GM06990 (cell line): ENCODE measurements around the gene GRID2IP.

Experiments
- DNase-seq: peaks from one replicate; pipeline ENCODE4 v3.0.0-alpha.2; 2011; ENCODE audit not compliant: insufficient read length; ENCODE audit errors: extremely low read depth
- H3K27me3 ChIP-seq: replicated peaks from 2 replicates; pipeline ENCODE4 v1.6.0; 2011; ENCODE audit warnings: low read length; ENCODE audit not compliant: control insufficient read depth, insufficient read depth
- H3K36me3 ChIP-seq: 2 replicates; pipeline ENCODE4 v1.5.1; 2011; ENCODE audit warnings: low read length; ENCODE audit not compliant: control insufficient read depth, insufficient read depth
- H3K4me3 ChIP-seq: replicated peaks from 2 replicates; pipeline ENCODE4 v1.5.1; 2011; ENCODE audit warnings: low read depth, mild to moderate bottlenecking, control low read depth, low read length
- TF ChIP-seq, protein P1 (sequence below): IDR thresholded peaks from 2 replicates; pipeline ENCODE4 v1.5.1; 2011; ENCODE audit warnings: low read length, control low read depth, mild to moderate bottlenecking, inconsistent platforms; ENCODE audit not compliant: insufficient read depth, poor library complexity, severe bottlenecking

GRID2IP gene

DNA sequence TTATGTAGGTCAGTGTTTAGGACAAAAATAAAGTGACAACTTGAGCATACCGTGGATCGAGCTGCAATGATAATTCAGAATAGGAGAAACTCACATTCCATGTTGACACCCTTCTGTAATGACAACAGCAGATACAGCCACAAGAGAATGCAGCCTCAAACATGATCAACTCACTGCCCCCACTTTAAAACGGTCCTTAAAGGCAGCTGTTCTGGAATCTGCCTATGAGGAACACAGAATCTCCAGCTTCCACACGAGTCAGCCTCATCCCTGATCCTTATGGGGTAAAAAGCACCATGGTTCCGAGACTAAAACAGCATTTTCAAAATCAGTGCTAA, 71.0 kb downstream of the GRID2IP start:
- Histone ChIP-seq H3K36me3 (peaks cover 2% of the 10 kb centered on the region), H3K4me3 (no peak overlapping the region), H3K27me3 (no peaks in the 10 kb centered on the region)
- TF ChIP-seq, protein P1, sequence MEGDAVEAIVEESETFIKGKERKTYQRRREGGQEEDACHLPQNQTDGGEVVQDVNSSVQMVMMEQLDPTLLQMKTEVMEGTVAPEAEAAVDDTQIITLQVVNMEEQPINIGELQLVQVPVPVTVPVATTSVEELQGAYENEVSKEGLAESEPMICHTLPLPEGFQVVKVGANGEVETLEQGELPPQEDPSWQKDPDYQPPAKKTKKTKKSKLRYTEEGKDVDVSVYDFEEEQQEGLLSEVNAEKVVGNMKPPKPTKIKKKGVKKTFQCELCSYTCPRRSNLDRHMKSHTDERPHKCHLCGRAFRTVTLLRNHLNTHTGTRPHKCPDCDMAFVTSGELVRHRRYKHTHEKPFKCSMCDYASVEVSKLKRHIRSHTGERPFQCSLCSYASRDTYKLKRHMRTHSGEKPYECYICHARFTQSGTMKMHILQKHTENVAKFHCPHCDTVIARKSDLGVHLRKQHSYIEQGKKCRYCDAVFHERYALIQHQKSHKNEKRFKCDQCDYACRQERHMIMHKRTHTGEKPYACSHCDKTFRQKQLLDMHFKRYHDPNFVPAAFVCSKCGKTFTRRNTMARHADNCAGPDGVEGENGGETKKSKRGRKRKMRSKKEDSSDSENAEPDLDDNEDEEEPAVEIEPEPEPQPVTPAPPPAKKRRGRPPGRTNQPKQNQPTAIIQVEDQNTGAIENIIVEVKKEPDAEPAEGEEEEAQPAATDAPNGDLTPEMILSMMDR, result no peak
- DNase-seq, result no peak

DNA sequence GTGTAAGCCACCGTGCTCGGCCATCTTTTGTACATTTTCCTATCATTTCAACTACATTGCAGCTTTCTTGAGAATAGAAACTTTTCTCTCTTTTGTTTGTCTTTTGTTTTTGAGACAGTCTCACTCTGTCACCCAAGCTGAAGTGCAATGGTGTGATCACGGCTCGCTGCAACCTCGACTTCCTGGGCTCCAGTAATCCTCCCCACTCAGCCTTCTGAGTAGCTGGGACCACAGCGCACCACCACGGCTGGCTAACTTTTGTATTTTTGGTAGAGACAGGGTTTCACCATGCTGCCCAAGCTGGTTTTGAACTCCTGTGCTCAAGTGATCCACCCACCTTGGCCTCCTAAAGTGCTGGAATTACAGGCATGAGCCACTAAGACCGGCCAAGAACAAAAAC, 72.2 kb downstream of the GRID2IP start:
- H3K4me3 ChIP-seq, result no peak overlapping the region
- no peak for DNase-seq
- H3K27me3 ChIP-seq, result no peaks in the 10 kb centered on the region
- peaks cover 4% of the 10 kb centered on the region for H3K36me3 ChIP-seq
- TF ChIP-seq, protein P1, result no peak

DNA sequence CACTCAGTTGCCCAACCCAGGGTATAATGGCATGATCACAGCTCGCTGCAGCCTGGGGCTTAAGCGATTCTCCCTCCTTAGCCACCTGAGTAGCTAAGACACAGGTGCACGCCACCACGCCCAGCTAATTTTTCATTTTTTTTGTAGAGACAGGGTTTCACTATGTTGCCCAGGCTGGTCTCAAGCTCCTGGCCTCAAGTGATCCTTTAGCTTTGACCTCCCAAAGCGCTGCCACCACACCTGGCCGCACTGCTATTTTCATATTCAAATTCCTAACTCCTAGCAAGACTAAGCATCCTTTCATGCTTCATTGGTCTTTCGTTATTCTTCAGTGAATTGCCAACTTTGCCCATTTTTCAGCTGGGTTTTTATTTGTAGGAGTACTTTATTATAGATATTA, 73.1 kb downstream of the GRID2IP start:
- no peak overlapping the region for H3K4me3 ChIP-seq
- TF ChIP-seq, protein P1, result no peak
- H3K27me3 ChIP-seq, result no peaks in the 10 kb centered on the region
- no peak for DNase-seq
- H3K36me3 ChIP-seq, result peaks cover 5% of the 10 kb centered on the region

DNA sequence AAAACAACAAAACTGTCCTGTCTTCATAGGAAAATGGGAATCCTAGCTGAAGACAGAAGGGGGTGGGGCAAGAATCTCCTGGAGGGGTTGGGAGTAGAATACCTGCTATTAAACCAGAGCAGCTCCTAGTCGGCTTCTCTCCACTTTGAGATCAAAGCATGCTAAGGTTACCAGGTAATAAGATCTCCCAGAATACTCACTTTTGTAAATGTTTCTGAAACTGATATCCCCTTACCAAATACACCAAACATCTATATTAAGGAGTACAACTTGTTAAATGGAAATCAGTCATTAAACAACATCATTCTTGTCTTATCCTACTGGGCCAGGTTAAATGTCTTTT, 74.0 kb downstream of the GRID2IP start:
- Histone ChIP-seq H3K36me3 (peaks cover 9% of the 10 kb centered on the region), H3K27me3 (no peaks in the 10 kb centered on the region), H3K4me3 (no peak overlapping the region)
- DNase-seq, result no peak
- TF ChIP-seq, protein P1, result no peak

DNA sequence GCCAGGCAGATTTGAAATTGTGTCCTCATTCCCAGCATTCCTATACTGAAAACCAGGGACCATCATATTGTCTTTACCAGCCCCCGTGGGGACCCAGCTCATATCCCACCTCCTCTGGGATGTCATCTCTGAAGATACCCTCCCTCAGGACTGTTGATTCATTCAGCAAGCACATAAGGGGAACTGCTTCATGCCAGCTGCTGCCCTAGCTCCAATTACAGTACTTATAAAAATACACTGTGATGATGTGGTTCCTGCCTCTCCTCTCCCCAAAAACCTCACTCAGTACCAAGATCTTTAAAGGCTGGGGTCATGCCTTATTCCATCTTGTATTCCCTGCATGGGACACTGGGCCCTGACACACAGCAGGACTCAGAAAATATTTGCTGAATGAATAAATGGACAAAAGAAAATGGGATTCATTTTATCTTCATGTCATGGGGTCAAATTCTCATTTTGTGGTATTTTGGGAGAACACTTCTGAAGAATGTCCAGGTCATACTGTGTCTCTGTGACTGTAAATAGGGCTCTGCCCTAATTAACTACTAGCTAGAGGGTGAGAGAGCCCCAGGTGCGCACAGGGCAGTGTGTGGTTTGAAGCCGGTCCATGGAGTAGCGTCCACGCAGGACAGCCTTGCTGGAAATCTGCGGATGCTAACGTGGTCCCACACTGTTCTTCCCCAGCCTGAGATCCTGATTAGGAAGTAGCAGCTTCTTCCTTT, 74.5 kb downstream of the GRID2IP start:
- peaks cover 13% of the 10 kb centered on the region for H3K36me3 ChIP-seq
- DNase-seq, result no peak
- no peak overlapping the region for H3K4me3 ChIP-seq
- no peaks in the 10 kb centered on the region for H3K27me3 ChIP-seq
- TF ChIP-seq, protein P1, result no peak

DNA sequence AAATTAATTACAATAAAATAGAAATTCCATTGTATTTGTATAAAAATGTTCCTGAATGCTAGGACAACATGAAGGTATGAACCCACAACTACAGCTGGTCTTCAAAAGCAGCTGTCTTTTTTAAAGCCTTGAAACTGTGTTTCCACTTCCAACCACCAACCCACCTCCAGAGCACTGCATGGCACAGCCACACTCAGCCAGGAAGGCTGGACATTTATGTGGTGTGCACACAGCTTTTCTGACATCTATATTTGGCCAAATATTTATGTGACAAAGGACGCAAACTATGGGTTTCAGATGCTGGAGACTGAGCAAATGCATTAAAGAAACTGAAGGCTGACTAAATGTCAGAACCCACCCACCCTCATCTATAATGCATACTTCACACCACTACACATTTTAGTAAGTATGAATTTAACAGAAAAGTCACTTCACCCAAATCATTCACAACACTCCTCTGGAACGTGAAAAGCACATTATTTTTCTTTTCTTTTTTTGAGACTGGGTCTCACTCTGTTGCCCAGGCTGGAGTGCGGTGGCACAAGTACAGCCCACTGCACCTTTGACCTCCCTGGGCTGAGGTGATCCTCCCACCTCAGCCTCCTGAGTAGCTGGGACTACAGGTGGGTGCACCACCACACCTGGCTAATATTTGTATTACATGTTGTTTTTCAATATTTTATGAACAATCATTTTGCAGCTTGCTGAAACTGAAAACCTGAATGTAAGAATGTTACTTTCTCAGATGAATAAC, 75.7 kb downstream of the GRID2IP start:
- TF ChIP-seq, protein P1, result no peak
- Histone ChIP-seq H3K4me3 (no peak overlapping the region), H3K27me3 (no peaks in the 10 kb centered on the region), H3K36me3 (peaks cover 13% of the 10 kb centered on the region)
- DNase-seq, result no peak
